GM18951 (cell line): ENCODE measurements around the gene SLC44A2.

ENCODE experiments used
- POLR2A ChIP-seq: IDR thresholded peaks from 4 replicates; pipeline ENCODE4 v1.6.1; 2011; ENCODE audit warnings: mild to moderate bottlenecking; ENCODE audit not compliant: insufficient read length, insufficient read depth; ENCODE audit errors: extremely low read depth
- in situ Hi-C: fragments of 300-500 bp; cut with MboI; formaldehyde crosslinking; loops from one replicate; pipeline ENCODE4 v1.12.0; 2022; ENCODE audit warnings: low sequenced_read_pairs, mixed read lengths, inconsistent platforms; ENCODE audit not compliant: unreplicated experiment

SLC44A2 gene

DNA sequence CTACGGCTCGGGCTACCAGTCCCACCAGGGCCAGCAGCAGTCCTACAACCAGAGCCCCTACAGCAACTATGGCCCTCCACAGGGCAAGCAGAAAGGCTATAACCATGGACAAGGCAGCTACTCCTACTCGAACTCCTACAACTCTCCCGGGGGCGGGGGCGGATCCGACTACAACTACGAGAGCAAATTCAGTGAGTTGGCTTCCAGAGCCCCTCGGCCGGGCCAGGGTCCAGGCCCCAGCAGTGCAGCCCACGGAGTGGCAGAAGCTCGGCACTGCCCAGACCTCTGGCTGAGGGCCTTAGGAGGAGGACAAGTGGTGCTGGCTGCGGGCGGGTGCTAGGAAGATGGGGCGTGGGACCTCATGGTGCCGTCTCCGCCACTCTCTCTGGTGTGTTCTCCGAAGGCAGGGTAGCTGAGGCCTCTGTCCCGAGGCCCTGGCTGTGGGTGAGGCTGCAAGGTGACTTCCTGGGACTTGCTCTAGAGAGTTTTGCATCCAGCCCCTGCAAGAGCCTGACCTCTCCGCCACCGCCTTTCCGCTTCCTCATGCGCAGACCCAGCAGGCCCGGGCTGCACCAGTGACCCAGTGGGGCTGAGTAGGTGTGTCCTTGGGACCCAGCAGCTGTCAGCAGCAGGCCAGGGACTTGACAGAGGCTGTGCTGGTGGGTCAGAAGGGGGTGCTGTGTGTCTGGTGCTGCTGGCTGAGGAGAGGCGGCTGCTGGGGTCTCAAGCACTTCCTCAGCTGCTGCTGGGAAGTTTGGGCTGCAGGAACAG lies 62.4 kb downstream of the SLC44A2 start:
- in situ Hi-C loops = no loop called here
- no peak for TF ChIP-seq POLR2A

DNA sequence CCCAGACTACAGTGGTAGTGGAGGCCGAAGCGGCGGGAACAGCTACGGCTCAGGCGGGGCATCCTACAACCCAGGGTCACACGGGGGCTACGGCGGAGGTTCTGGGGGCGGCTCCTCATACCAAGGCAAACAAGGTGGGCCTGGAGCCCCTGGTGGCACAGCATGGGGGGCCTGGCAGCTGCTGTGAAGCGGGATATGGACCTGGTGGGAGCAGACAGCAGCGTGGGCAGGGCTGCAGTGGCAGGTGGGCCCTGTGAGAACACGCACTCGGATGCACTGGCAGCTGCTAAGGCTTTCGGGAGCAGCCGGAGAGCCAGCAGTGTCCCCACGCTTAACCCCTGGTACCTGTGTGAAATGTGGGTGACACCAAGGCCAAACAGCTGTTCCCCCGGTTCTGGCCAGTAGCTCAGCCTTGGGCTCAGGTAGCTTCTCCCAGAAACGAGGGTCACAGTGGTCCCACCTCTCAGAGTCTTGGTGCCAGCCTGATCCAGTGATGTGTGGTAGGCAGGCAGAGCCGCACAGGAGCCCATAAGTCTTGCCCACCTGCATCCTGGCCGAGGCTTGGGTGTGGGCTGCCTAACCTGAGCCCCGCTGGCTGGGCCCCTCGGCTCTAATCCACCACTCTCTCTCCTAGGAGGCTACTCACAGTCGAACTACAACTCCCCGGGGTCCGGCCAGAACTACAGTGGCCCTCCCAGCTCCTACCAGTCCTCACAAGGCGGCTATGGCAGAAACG lies 63.4 kb downstream of the SLC44A2 start:
- in situ Hi-C loops = no loop called here
- TF ChIP-seq POLR2A = no peak

DNA sequence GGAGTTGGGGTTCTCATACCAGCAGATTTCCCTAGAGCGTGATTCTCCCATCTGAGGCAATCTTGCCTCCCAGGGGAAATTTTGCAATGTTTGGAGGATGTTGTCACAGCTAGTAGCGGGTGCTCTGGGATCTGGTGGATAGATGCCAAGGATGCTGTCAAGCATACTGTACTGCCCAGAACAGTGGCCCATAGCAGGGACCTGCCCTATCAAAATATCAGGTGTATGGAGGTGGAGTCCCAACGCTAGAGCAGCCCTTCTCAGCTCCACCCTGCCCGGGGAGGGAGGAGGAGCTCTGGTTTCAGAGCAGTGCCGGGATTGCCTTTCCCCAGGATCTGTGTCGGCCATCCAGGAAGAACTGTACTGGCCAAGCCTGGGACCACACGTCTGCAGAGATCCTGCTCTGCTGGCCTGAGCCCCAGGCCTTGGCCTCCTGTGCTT lies 65.0 kb downstream of the SLC44A2 start:
- TF ChIP-seq POLR2A = no peak
- in situ Hi-C loops = no loop called here

DNA sequence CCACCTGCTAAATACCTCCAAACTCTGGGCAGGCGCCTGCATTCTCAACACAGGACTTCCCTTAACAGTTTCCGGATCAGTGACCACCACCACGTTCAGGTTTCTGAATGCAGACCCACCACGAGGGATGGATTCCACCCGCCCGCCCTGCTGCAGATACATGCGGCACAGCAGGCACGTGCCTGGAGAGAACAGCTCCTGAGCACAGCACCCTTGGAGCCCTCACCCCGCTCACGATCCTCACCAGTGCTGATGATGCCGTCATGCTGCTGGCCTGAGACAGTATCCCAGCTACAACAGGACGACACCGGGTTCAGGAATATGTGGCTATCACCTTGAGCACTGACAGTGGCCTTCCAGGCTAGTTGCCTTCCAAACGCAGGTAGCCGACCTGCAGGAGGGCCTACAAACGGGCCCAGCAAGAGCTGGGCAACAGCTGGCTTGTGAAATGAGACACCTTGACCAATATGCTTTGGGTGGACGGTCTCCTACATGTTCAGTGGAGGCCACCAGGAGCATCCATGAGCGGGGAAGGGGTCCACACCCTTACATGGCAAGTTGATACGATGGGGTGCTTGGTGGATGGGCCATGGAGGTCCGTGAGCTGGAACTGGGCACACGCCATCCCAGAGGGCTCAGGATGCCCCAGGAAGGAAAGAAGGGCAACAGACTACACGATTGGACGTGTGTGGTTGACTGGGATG lies 66.0 kb downstream of the SLC44A2 start:
- TF ChIP-seq POLR2A = no peak
- in situ Hi-C loops = no loop called here

DNA sequence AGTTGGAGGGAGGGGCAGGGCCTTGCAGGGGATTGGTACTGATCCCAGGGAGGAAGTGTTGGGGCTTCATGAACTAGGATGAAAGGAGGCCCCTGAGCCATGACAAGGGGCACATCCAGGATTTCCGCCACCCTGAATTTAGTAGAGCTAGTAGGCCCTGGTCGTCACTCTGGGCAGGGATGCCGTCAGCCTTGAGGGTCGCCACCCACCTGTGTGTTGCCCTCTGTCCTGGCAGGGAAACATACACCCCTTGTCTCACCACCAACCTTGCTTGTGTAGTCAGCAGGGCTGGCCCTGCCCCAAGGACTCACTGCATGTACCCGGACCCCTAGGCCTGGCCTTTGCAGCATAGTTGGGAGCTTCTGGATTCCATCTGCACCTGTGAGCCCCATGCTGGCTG lies 66.5 kb downstream of the SLC44A2 start:
- no peak for TF ChIP-seq POLR2A
- in situ Hi-C loops = no loop called here

DNA sequence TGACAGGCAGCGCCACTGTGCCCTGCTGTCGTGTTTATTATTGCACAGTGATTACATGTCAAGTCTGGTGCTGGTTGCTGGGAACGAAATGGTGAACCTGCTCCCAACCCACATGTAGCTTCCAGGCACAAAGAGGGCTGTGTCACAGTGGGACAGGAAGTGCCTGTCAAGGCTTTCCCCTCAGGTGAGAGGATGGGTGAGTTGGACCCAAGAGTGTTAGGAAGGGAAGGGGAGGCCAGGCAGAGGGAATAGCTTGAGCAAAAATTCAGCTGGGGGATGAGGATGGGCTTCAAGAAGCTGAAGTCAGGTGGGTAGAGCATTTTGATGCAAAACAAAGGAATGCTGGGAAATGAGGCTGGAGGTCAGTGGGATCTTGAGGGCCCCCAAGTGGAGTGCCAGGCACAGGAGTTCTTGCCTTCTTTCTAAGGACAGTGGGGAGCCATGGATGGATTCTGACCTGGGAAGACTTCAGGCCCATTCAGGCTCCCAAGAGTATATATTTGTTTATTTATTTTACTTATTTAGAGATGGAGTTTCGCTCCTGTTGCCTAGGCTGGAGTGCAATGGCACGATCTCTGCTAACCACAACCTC lies 67.4 kb downstream of the SLC44A2 start:
- in situ Hi-C loops = no loop called here
- TF ChIP-seq POLR2A = no peak
